Parathyroid adenoma (tissue), 2 donors: ENCODE measurements around the gene TMEM95.

Experiments
- H2AFZ ChIP-seq: fragments of 300-600 bp; sonication (generic); one replicate; pipeline ENCODE4 v1.7.0; 2017; ENCODE audit warnings: antibody characterized with exemption, mild to moderate bottlenecking
- H3K27ac ChIP-seq: fragments of 300-600 bp; sonication (generic); one replicate; pipeline ENCODE4 v1.7.0; 2017
- H3K27me3 ChIP-seq: fragments of 300-600 bp; sonication (generic); one replicate; pipeline ENCODE4 v1.7.0; 2017; ENCODE audit warnings: low read length; ENCODE audit not compliant: control insufficient read depth, insufficient read depth
- H3K36me3 ChIP-seq: fragments of 300-600 bp; sonication (generic); one replicate; pipeline ENCODE4 v1.7.0; 2017; ENCODE audit warnings: low read length; ENCODE audit not compliant: control insufficient read depth, insufficient read depth
- H3K4me1 ChIP-seq: fragments of 300-600 bp; sonication (generic); one replicate; pipeline ENCODE4 v1.7.0; 2017; ENCODE audit warnings: control low read depth
- H3K4me2 ChIP-seq: fragments of 300-600 bp; sonication (generic); one replicate; pipeline ENCODE4 v1.7.0; 2017; ENCODE audit warnings: low read length
- H3K4me3 ChIP-seq: fragments of 300-600 bp; sonication (generic); one replicate; pipeline ENCODE4 v1.7.0; 2017; ENCODE audit warnings: low read depth, low read length
- H3K79me2 ChIP-seq: fragments of 300-600 bp; sonication (generic); one replicate; pipeline ENCODE4 v1.7.0; 2017; ENCODE audit warnings: control low read depth
- H3K9ac ChIP-seq: fragments of 300-600 bp; sonication (generic); one replicate; pipeline ENCODE4 v1.7.0; 2017; ENCODE audit warnings: mild to moderate bottlenecking
- H3K9me3 ChIP-seq: fragments of 300-600 bp; sonication (generic); one replicate; pipeline ENCODE4 v1.7.0; 2017; ENCODE audit warnings: low read length; ENCODE audit not compliant: control insufficient read depth
- CTCF ChIP-seq: fragments of 300-600 bp; sonication (generic); IDR thresholded peaks from one replicate; pipeline ENCODE4 v1.7.0; 2017; ENCODE audit warnings: antibody characterized with exemption, mild to moderate bottlenecking
- donor health status: primary hyperparathyroidism.

Gene TMEM95

GRCh38 chr17:7355053-7355452, at the start of gene TMEM95:
Gene TMEM95, plus strand, starts transcription at chr17:7355156. Its CDS starts 49 bp downstream, at chr17:7355205.
- no peak for TF ChIP-seq CTCF
- no peak within 1 kb of the TSS for H2AFZ ChIP-seq
- no peak within 1 kb of the TSS for H3K9ac ChIP-seq
- H3K4me1 ChIP-seq: peaks cover 13% of the 10 kb centered on the region
- H3K27ac ChIP-seq: no peak within 1 kb of the TSS
- H3K79me2 ChIP-seq: no peaks in the 10 kb centered on the region
- H3K9me3 ChIP-seq: no peaks in the 10 kb centered on the region
- H3K36me3 ChIP-seq: no peaks in the 10 kb centered on the region
- no peaks in the 10 kb centered on the region for H3K27me3 ChIP-seq
- H3K4me3 ChIP-seq: no peak within 1 kb of the TSS
- H3K4me2 ChIP-seq: peak within 1 kb of the TSS; percentile 20

GRCh38 chr17:7306911-7307685, 47.9 kb upstream of the TMEM95 start, which contains the start of gene EIF5A:
Gene EIF5A, plus strand, starts transcription at chr17:7307628. Its CDS starts 2,008 bp downstream, at chr17:7309636.
- Histone ChIP-seq H3K9ac (peak within 1 kb of the TSS; percentile 97), H3K4me1 (peaks cover 15% of the 10 kb centered on the region), H3K27me3 (no peaks in the 10 kb centered on the region), H3K79me2 (peaks cover 17% of the 10 kb centered on the region), H3K4me3 (peak within 1 kb of the TSS; percentile 97), H3K27ac (peak within 1 kb of the TSS; percentile 96), H3K36me3 (no peaks in the 10 kb centered on the region), H2AFZ (peak within 1 kb of the TSS; percentile 98), H3K9me3 (no peaks in the 10 kb centered on the region), H3K4me2 (peak within 1 kb of the TSS; percentile 92)
- TF ChIP-seq CTCF: no peak

- Histone ChIP-seq H3K4me2 (peak overlapping the region; percentile 92), H3K4me1 (peaks cover 15% of the 10 kb centered on the region), H3K4me3 (peak overlapping the region; percentile 97)
These were observed 47.0 kb upstream of the TMEM95 start for GRCh38 chr17:7307686-7308624.

More at GRCh38 chr17:7307686-7308624, 47.0 kb upstream of the TMEM95 start:
- no peak for TF ChIP-seq CTCF
- Histone ChIP-seq H3K9me3 (no peaks in the 10 kb centered on the region), H3K9ac (peak overlapping the region; percentile 97), H3K27ac (peak overlapping the region; percentile 96), H2AFZ (peak overlapping the region; percentile 56), H3K79me2 (peaks cover 25% of the 10 kb centered on the region), H3K27me3 (no peaks in the 10 kb centered on the region), H3K36me3 (no peaks in the 10 kb centered on the region)
